RWPE2 (cell line): ENCODE measurements around the gene CYFIP1.

Experiments used
- ATAC-seq: fragments of 200-7000 bp; cut with Tn5 transposase; 3 replicates; pipeline ENCODE4 v1.9.1; 2021; ENCODE audit warnings: low read depth
- DNase-seq: peaks from one replicate; pipeline ENCODE4 v3.0.0-alpha.2; 2020; ENCODE audit warnings: low spot score
- H3K27ac ChIP-seq: fragments of 450-650 bp; 2 replicates; pipeline ENCODE4 v1.5.1; 2017; ENCODE audit warnings: mild to moderate bottlenecking; ENCODE audit not compliant: poor library complexity, severe bottlenecking
- H3K27me3 ChIP-seq: fragments of 250-450 bp; sonication (Bioruptor Pico); 2 replicates; pipeline ENCODE4 v1.5.1; 2021; ENCODE audit warnings: mild to moderate bottlenecking, moderate library complexity; ENCODE audit not compliant: insufficient read depth, poor library complexity, severe bottlenecking
- H3K36me3 ChIP-seq: fragments of 250-450 bp; sonication (Bioruptor Pico); 2 replicates; pipeline ENCODE4 v1.5.1; 2020; ENCODE audit warnings: low read depth, mild to moderate bottlenecking, moderate library complexity
- H3K4me1 ChIP-seq: fragments of 250-450 bp; sonication (Bioruptor Pico); 2 replicates; pipeline ENCODE4 v1.5.1; 2021; ENCODE audit warnings: mild to moderate bottlenecking, moderate library complexity; ENCODE audit not compliant: insufficient read depth, poor library complexity, severe bottlenecking
- H3K4me3 ChIP-seq: fragments of 250-450 bp; sonication (Bioruptor Pico); 2 replicates; pipeline ENCODE4 v1.5.1; 2021; ENCODE audit warnings: mild to moderate bottlenecking, moderate library complexity; ENCODE audit not compliant: severe bottlenecking
- H3K9me3 ChIP-seq: fragments of 250-450 bp; sonication (Bioruptor Pico); 2 replicates; pipeline ENCODE4 v1.5.1; 2021; ENCODE audit warnings: mild to moderate bottlenecking, moderate library complexity; ENCODE audit not compliant: severe bottlenecking
- CTCF ChIP-seq: fragments of 450-650 bp; IDR thresholded peaks from one replicate; pipeline ENCODE4 v1.5.1; 2017; ENCODE audit warnings: mild to moderate bottlenecking, moderate library complexity; ENCODE audit not compliant: poor library complexity, severe bottlenecking

The CYFIP1 gene

GRCh38 chr15:22952796-22953579, 27.2 kb downstream of the CYFIP1 start:
- H3K27ac ChIP-seq, result peak overlapping the region; percentile 49
- H3K4me3 ChIP-seq, result no peak overlapping the region
- no peak for ATAC-seq
- no peak for TF ChIP-seq CTCF
- no peaks in the 10 kb centered on the region for H3K36me3 ChIP-seq
- DNase-seq, result no peak
- H3K9me3 ChIP-seq, result no peaks in the 10 kb centered on the region
- H3K27me3 ChIP-seq, result no peaks in the 10 kb centered on the region
- H3K4me1 ChIP-seq, result peaks cover 36% of the 10 kb centered on the region

GRCh38 chr15:22951381-22952280, 28.5 kb downstream of the CYFIP1 start:
- ATAC-seq (peak; percentile 28), DNase-seq (no peak)
- Histone ChIP-seq H3K4me1 (peaks cover 36% of the 10 kb centered on the region), H3K36me3 (no peaks in the 10 kb centered on the region; the same call in 1 of the 2 replicates), H3K9me3 (no peaks in the 10 kb centered on the region), H3K27ac (peak overlapping the region; percentile 49), H3K27me3 (no peaks in the 10 kb centered on the region), H3K4me3 (no peak overlapping the region)
- TF ChIP-seq CTCF, result no peak

- Histone ChIP-seq H3K9me3 (no peaks in the 10 kb centered on the region), H3K36me3 (no peaks in the 10 kb centered on the region; the same call in 1 of the 2 replicates), H3K27ac (peak overlapping the region; percentile 49), H3K4me1 (peaks cover 36% of the 10 kb centered on the region), H3K27me3 (no peaks in the 10 kb centered on the region), H3K4me3 (no peak overlapping the region)
- TF ChIP-seq CTCF, result no peak
- ATAC-seq (no peak), DNase-seq (no peak)
Measured at GRCh38 chr15:22951031-22951380, 29.2 kb downstream of the CYFIP1 start.

- H3K4me1 ChIP-seq, result peaks cover 36% of the 10 kb centered on the region
- no peaks in the 10 kb centered on the region; the same call in 1 of the 2 replicates for H3K36me3 ChIP-seq
- DNase-seq (no peak), ATAC-seq (no peak)
- H3K9me3 ChIP-seq, result no peaks in the 10 kb centered on the region
- H3K27me3 ChIP-seq, result no peaks in the 10 kb centered on the region
- H3K27ac ChIP-seq, result no peak overlapping the region
- no peak overlapping the region for H3K4me3 ChIP-seq
- no peak for TF ChIP-seq CTCF
Measured at GRCh38 chr15:22950256-22950990, 29.7 kb downstream of the CYFIP1 start.
